ENCODE results near the gene WDR6.

GRCh38 chr3:48960841-48961413 lies 46.3 kb upstream of the WDR6 start:
- TF ChIP-seq CTCF (IDR thresholded peaks at IDR 0.05; ENCODE audit: poor library complexity, severe bottlenecking) (no peak), EZH2 (IDR thresholded peaks at IDR 0.05; ENCODE audit: borderline replicate concordance, insufficient read depth, low read length, poor library complexity, severe bottlenecking) (no peak), RAD21 (conservative IDR thresholded peaks at IDR 0.05) (no peak), EP300 (conservative IDR thresholded peaks at IDR 0.05; ENCODE audit: poor library complexity, severe bottlenecking) (no peak), TAF1 (IDR thresholded peaks at IDR 0.05; ENCODE audit: low read depth) (no peak), SMC3 (conservative IDR thresholded peaks at IDR 0.05; ENCODE audit: poor library complexity) (no peak), REST (IDR thresholded peaks at IDR 0.05; ENCODE audit: borderline replicate concordance) (no peak), POLR2AphosphoS5 (IDR thresholded peaks at IDR 0.05) (no peak), MXI1 (conservative IDR thresholded peaks at IDR 0.05; ENCODE audit: poor library complexity, severe bottlenecking) (no peak)

Data from neural cell (in vitro differentiated cells).